AG09319 (cell line): Measurements from ENCODE around the gene RILP.

Experiments used
- DNase-seq: peaks from one replicate; pipeline ENCODE4 v3.0.0-alpha.2; 2010; ENCODE audit warnings: low read depth; ENCODE audit errors: extremely low read depth
- TF ChIP-seq, protein P1 (sequence below): IDR thresholded peaks from 2 replicates; pipeline ENCODE4 v1.5.1; 2011; ENCODE audit warnings: low read depth, mild to moderate bottlenecking, inconsistent platforms, low read length, moderate library complexity

RILP gene

DNA sequence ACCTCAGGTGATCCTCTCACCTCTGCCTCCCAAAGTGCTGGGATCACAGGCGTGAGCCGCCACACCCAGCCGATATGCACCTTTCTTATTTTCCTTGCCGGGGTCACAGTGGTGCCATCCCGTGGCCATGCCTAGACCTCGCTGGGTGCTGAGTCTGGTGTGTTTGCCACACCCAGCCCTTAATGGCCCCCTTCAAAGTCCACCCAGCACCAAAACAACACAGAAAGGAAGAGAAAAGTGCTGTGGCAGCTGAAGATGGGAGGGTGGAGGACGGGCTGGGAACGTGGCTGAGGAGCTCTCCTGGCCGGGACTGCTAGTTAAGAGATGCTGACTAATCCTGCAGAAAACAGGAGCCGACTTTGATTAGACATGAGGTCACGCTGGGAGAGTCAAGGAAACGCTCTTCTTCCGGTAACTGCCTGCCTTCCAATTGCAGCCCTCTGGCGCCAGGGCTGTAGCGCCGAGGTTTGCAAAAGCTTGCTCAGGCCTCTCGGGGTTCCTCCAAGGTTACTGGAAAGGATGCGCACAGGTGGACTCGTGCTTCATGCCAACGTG lies 32.0 kb downstream of the RILP start:
- peak; percentile 54 for DNase-seq
- TF ChIP-seq, protein P1, sequence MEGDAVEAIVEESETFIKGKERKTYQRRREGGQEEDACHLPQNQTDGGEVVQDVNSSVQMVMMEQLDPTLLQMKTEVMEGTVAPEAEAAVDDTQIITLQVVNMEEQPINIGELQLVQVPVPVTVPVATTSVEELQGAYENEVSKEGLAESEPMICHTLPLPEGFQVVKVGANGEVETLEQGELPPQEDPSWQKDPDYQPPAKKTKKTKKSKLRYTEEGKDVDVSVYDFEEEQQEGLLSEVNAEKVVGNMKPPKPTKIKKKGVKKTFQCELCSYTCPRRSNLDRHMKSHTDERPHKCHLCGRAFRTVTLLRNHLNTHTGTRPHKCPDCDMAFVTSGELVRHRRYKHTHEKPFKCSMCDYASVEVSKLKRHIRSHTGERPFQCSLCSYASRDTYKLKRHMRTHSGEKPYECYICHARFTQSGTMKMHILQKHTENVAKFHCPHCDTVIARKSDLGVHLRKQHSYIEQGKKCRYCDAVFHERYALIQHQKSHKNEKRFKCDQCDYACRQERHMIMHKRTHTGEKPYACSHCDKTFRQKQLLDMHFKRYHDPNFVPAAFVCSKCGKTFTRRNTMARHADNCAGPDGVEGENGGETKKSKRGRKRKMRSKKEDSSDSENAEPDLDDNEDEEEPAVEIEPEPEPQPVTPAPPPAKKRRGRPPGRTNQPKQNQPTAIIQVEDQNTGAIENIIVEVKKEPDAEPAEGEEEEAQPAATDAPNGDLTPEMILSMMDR: peak; percentile 0

GRCh38 chr17:1616101-1616500 lies 33.6 kb downstream of the RILP start:
- TF ChIP-seq, protein P1: no peak
- DNase-seq: no peak

- no peak for DNase-seq
- TF ChIP-seq, protein P1: no peak
These were observed 37.3 kb downstream of the RILP start for GRCh38 chr17:1612400-1612799.

DNA sequence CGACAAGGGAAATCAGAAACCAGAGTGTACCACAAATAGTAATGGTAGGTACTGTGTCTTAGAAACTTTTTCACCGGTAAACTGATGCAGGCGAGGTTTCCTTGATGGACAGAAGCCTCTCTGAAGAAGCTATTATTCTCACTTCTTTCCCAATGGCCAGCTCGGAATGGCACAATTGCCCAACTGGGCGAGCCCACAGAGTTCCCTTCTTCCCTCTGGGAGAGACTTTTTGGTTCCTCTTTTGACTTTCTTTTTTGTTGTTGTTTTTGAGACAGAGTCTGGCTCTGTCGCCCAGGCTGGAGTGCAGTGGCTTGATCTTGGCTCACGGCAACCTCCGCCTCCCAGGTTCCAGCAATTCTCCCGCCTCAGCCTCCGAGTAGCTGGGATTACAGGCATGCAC lies 38.0 kb downstream of the RILP start:
- TF ChIP-seq, protein P1: no peak

GRCh38 chr17:1608676-1609075 lies 41.0 kb downstream of the RILP start:
- TF ChIP-seq, protein P1: no peak
- DNase-seq: no peak

More for the DNA sequence above, 38.0 kb downstream of the RILP start:
- DNase-seq: no peak

DNA sequence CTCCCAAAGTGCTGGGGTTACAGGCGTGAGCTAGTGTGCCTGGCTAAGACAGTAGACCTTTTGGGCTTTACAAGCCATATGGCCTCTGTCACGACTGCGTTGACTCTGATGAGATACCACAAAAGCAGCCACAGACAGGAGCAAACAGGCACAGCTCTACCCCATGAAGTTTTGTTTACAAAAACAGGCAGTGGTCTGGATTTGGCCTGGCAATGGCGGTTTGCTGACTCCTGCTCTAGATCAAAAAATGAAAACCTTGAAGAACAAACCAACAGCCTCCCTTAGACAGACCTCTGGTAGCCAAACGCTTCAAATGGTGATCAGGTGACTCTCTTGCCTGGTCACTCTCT lies 41.7 kb downstream of the RILP start:
- DNase-seq: no peak

GRCh38 chr17:1606352-1606985 lies 43.2 kb downstream of the RILP start:
- TF ChIP-seq, protein P1: no peak
- no peak for DNase-seq

More for the DNA sequence above, 41.7 kb downstream of the RILP start:
- TF ChIP-seq, protein P1: no peak
